ENCODE measurements around the gene SPEF1.

DNA sequence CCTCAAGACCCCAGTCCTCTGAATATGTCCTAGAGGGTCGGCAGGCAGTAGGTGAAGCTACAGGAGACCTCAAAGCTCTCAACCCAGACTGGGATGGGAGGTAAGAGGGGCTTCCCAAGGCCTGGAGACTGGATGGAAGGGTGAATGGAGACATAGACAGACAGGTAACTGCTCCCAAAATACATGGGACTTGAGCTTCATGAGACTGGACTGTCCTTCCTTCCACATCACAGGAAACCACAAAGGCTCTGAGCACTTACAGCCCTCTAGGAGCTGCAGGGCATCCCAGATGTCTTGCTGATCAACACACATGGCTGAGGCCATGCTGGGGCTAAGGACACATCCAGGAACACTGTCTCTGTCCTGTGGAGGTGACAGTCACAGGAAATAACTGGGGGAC is 37.2 kb downstream of the SPEF1 start:
- TF ChIP-seq, protein P1, sequence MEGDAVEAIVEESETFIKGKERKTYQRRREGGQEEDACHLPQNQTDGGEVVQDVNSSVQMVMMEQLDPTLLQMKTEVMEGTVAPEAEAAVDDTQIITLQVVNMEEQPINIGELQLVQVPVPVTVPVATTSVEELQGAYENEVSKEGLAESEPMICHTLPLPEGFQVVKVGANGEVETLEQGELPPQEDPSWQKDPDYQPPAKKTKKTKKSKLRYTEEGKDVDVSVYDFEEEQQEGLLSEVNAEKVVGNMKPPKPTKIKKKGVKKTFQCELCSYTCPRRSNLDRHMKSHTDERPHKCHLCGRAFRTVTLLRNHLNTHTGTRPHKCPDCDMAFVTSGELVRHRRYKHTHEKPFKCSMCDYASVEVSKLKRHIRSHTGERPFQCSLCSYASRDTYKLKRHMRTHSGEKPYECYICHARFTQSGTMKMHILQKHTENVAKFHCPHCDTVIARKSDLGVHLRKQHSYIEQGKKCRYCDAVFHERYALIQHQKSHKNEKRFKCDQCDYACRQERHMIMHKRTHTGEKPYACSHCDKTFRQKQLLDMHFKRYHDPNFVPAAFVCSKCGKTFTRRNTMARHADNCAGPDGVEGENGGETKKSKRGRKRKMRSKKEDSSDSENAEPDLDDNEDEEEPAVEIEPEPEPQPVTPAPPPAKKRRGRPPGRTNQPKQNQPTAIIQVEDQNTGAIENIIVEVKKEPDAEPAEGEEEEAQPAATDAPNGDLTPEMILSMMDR (IDR thresholded peaks at IDR 0.05): no peak
- TF ChIP-seq POLR2AphosphoS5 (IDR thresholded peaks at IDR 0.05): no peak
- TF ChIP-seq EP300 (IDR thresholded peaks at IDR 0.05): no peak
- TF ChIP-seq POLR2A (IDR thresholded peaks at IDR 0.05): no peak
